Upper lobe of right lung (tissue), 1 donor: ENCODE measurements around the gene CTXND1. TPM values are rescaled to one million over a fixed set of nuclear protein-coding genes. Genes with fewer than 3 reads are reported as not detected.
"Not testable (repeated sequence)": the region's sequence is repeated elsewhere in the genome, so short reads cannot be mapped to it uniquely, and the experiment has no call there.

Experiments used
- ATAC-seq: fragments of 200-7000 bp; cut with Tn5 transposase; one replicate; pipeline ENCODE4 v1.9.1; 2020; ENCODE audit warnings: mild to moderate bottlenecking, moderate library complexity
- DNase-seq: peaks from one replicate; pipeline ENCODE4 v3.0.0-alpha.2; 2020
- H3K27ac ChIP-seq: fragments of 200-600 bp; one replicate; pipeline ENCODE4 v1.8.0; 2022
- H3K27me3 ChIP-seq: fragments of 200-600 bp; one replicate; pipeline ENCODE4 v1.8.0; 2022; ENCODE audit warnings: mild to moderate bottlenecking
- H3K36me3 ChIP-seq: fragments of 200-600 bp; one replicate; pipeline ENCODE4 v1.8.0; 2022
- H3K4me1 ChIP-seq: fragments of 200-600 bp; one replicate; pipeline ENCODE4 v1.8.0; 2022
- H3K4me3 ChIP-seq: fragments of 200-600 bp; one replicate; pipeline ENCODE4 v1.8.0; 2022; ENCODE audit warnings: mild to moderate bottlenecking
- H3K9me3 ChIP-seq: fragments of 200-600 bp; one replicate; pipeline ENCODE4 v1.8.0; 2022
- intact Hi-C: fragments of 100-400 bp; cut with DNase I; formaldehyde crosslinking; loops from one replicate; pipeline ENCODE4 v1.11.0; 2022
- long read RNA-seq: library from polyadenylated mRNA; unstranded; transcript quantifications from one replicate; pipeline ENCODE4 v2.0.0, GENCODE V29; 2021
- total RNA-seq: library from RNA; stranded (reverse); fragmentation: NEBNext Ultra II Directional; extraction: Animal tissue kit (Norgen Biotek cat#: 25700); gene quantifications from one replicate; pipeline ENCODE4 v1.2.1, GENCODE V29; 2021
- TF ChIP-seq, protein P1 (sequence below): fragments of 200-600 bp; IDR thresholded peaks from one replicate; pipeline ENCODE4 v1.8.0; 2022; ENCODE audit warnings: antibody characterized with exemption
- donor health status: DM: no; HTN: yes; CAD: no; lungs with severe emphysema.

CTXND1 gene
- total RNA-seq: 1.9 TPM
- long read RNA-seq, full-length matches to known transcripts: 2 of 5 reads
- long read RNA-seq, partial matches to known transcripts: 0 of 5 reads
- long read RNA-seq, other reads (novel, unspliced or antisense): 3 of 5 reads

DNA sequence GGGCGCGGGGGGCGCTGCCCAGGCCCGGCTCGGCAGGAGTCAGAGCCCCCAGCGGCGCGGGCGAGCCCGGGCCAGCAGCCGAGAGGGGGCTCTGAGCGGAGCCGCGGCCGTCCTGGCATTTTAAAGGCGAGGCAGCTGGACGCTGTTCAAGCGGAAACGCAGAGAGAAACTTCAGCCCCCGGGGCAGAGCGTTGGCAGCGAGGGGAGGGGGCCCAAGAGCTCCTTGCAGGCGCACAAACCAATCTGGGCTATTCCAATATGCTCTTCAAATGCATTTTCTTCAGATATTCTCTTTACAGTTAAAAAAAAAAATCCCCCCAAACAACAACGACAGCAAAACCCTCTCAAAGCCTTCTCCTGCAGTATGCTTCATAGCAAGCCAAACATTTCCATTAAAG lies at the start of gene CTXND1:
TSS of gene CTXND1 (minus strand) at position 93 of the 398 bp plus-strand sequence. CDS start 50,264 bp downstream, outside the sequence.
- TF ChIP-seq, protein P1, sequence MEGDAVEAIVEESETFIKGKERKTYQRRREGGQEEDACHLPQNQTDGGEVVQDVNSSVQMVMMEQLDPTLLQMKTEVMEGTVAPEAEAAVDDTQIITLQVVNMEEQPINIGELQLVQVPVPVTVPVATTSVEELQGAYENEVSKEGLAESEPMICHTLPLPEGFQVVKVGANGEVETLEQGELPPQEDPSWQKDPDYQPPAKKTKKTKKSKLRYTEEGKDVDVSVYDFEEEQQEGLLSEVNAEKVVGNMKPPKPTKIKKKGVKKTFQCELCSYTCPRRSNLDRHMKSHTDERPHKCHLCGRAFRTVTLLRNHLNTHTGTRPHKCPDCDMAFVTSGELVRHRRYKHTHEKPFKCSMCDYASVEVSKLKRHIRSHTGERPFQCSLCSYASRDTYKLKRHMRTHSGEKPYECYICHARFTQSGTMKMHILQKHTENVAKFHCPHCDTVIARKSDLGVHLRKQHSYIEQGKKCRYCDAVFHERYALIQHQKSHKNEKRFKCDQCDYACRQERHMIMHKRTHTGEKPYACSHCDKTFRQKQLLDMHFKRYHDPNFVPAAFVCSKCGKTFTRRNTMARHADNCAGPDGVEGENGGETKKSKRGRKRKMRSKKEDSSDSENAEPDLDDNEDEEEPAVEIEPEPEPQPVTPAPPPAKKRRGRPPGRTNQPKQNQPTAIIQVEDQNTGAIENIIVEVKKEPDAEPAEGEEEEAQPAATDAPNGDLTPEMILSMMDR: no peak
- DNase-seq: no peak
- intact Hi-C loops: no loop called here
- Histone ChIP-seq H3K4me3 (peak within 1 kb of the TSS; percentile 44), H3K36me3 (no peaks in the 10 kb centered on the region), H3K9me3 (no peaks in the 10 kb centered on the region), H3K4me1 (no peaks in the 10 kb centered on the region), H3K27me3 (peaks cover 66% of the 10 kb centered on the region), H3K27ac (no peak within 1 kb of the TSS)
- ATAC-seq: no peak

- Histone ChIP-seq H3K9me3 (no peaks in the 10 kb centered on the region), H3K27me3 (peaks cover 5% of the 10 kb centered on the region), H3K4me3 (no peak overlapping the region), H3K27ac (no peak overlapping the region), H3K36me3 (no peaks in the 10 kb centered on the region), H3K4me1 (no peaks in the 10 kb centered on the region)
- DNase-seq: no peak
- TF ChIP-seq, protein P1: no peak
- intact Hi-C loops: no loop called here
- no peak for ATAC-seq
These were observed 49.5 kb upstream of the CTXND1 start for GRCh38 chr15:80301472-80301871.

DNA sequence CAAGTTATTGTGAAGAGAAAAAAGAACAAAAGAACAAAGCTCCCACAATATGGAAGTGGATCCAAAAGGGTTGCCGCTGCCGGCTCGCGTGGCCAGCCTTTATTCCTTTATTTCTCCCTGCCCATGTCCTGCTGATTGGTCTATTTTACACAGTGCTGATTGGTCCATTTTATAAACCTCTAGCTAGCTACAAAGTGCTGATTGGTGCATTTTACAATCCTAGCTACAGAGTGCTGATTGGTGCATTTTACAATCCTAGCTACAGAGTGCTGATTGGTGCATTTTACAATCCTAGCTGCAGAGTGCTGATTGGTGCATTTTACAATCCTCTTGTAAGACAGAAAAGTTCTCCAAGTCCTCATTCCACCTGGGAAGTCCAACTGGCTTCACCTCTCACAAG lies 43.8 kb upstream of the CTXND1 start:
- ATAC-seq, H3K4me1 ChIP-seq, DNase-seq, H3K4me3 ChIP-seq, H3K27ac ChIP-seq, H3K36me3 ChIP-seq, H3K27me3 ChIP-seq, H3K9me3 ChIP-seq, intact Hi-C loops: not testable (repeated sequence)

- no peaks in the 10 kb centered on the region for H3K9me3 ChIP-seq
- DNase-seq: no peak
- TF ChIP-seq, protein P1: no peak
- no peaks in the 10 kb centered on the region for H3K27me3 ChIP-seq
- H3K4me3 ChIP-seq: no peak overlapping the region
- intact Hi-C loops: no loop called here
- no peaks in the 10 kb centered on the region for H3K4me1 ChIP-seq
- no peak overlapping the region for H3K27ac ChIP-seq
- no peaks in the 10 kb centered on the region for H3K36me3 ChIP-seq
- ATAC-seq: no peak
These were observed 40.1 kb upstream of the CTXND1 start for GRCh38 chr15:80292079-80292478.

DNA sequence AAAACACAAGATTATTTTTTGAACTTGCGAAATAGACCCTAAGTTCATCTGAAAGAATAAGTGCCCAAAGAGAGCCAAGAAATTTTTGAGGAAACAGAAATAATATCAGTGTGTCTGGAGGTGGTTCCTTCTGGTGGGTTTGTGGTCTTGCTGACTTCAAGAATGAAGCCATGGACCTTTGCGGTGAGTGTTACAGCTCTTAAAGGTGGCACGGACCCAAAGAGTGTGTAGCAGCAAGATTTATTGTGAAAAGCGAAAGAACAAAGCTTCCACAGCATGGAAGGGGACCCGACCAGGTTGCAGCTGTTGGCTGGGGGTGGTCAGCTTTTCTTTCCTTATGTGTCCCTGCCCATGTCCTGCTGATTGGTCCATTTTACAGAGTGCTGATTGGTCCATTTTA lies 38.9 kb upstream of the CTXND1 start:
- H3K36me3 ChIP-seq, H3K9me3 ChIP-seq, H3K27me3 ChIP-seq, intact Hi-C loops, DNase-seq, H3K4me3 ChIP-seq, H3K27ac ChIP-seq, ATAC-seq, H3K4me1 ChIP-seq: not testable (repeated sequence)

GRCh38 chr15:80289528-80290495 lies 37.8 kb upstream of the CTXND1 start:
- DNase-seq: no peak
- no peaks in the 10 kb centered on the region for H3K9me3 ChIP-seq
- H3K27ac ChIP-seq: no peak overlapping the region
- H3K36me3 ChIP-seq: no peaks in the 10 kb centered on the region
- intact Hi-C loops: no loop called here
- no peaks in the 10 kb centered on the region for H3K4me1 ChIP-seq
- H3K27me3 ChIP-seq: no peaks in the 10 kb centered on the region
- no peak for ATAC-seq
- TF ChIP-seq, protein P1: no peak
- H3K4me3 ChIP-seq: no peak overlapping the region
